Esophagus squamous epithelium (tissue), 4 donors: ENCODE measurements around the gene NAV2.

ENCODE experiments used
- POLR2A ChIP-seq, 4 donors: fragments of 450-650 bp; IDR thresholded peaks; one replicate each; pipeline ENCODE4 v1.6.1; 2017; ENCODE audit warnings: antibody characterized with exemption in 4 of 4, mild to moderate bottlenecking in 4 of 4, moderate library complexity in 3 of 4
- TF ChIP-seq, protein P1 (sequence below), 6 experiments: fragments of 450-650 bp in 4 of 6; fragments of 200-600 bp in 2 of 6; sonication (generic) in 2 of 6; IDR thresholded peaks; one replicate each; pipeline ENCODE4 v1.5.1; 2016 to 2019; ENCODE audit warnings: antibody characterized with exemption in 6 of 6, mild to moderate bottlenecking in 4 of 6, moderate library complexity in 4 of 6

DNA sequence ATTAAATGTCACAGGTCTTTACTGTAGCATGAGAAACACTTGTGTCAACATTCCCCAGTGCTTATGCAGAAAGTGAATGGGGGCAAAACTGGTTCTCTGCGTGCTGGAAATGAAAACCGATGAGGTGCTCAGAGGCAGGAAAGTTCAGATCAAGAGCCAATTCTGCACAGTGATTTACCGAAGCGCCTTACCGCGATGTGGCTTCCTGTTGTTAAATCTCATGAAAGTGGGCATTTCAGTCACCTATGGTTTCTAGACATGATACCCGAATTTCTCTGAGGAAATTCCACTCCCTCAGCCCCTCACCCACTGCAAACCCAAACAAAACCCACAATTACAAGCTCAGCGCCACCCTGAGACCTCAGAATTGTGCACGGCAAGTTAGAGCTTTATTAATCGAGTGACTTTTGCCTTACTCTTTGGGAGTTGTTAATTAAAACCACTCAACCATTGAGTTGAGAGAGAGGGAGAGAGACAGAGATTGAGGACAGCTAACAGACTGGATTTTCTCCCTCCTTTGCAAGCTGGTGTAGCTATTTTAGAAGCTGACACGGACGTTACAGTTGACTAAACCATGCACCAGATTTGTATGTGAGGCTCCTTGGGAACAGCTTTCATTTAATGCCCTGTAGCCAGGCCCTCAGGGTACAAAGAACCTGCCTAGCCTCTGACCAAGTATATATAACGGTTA, 251.2 kb downstream of the NAV2 start:
- TF ChIP-seq, protein P1, sequence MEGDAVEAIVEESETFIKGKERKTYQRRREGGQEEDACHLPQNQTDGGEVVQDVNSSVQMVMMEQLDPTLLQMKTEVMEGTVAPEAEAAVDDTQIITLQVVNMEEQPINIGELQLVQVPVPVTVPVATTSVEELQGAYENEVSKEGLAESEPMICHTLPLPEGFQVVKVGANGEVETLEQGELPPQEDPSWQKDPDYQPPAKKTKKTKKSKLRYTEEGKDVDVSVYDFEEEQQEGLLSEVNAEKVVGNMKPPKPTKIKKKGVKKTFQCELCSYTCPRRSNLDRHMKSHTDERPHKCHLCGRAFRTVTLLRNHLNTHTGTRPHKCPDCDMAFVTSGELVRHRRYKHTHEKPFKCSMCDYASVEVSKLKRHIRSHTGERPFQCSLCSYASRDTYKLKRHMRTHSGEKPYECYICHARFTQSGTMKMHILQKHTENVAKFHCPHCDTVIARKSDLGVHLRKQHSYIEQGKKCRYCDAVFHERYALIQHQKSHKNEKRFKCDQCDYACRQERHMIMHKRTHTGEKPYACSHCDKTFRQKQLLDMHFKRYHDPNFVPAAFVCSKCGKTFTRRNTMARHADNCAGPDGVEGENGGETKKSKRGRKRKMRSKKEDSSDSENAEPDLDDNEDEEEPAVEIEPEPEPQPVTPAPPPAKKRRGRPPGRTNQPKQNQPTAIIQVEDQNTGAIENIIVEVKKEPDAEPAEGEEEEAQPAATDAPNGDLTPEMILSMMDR (IDR thresholded peaks at IDR 0.05) = no peak
- no peak for TF ChIP-seq POLR2A (IDR thresholded peaks at IDR 0.05)
